ENCODE data around the gene TDRKH.
"Not testable (repeated sequence)": the region's sequence is repeated elsewhere in the genome, so short reads cannot be mapped to it uniquely, and the experiment has no call there.

Gene TDRKH

DNA sequence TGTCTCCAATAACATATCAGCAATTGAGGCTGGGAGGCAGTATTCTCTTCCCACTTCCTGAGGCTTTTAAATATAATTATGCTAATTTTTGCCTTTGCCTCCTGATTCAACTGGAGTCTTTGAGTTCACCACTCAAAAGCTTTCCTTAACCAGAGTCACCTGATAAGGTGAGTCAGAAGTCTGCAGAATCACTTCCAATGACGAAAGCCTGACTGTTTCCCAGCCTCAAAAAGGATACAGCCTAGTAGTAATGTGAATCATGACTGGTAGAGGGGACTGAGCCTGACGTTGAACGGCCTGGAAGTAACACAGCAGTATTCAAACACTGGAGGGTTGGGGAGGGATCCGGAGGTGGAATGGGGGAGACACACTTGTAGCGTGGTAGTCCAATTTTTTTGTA, 16.6 kb downstream of the TDRKH start:
- Histone ChIP-seq H2AFZ (ENCODE audit: low read length) (no peak overlapping the region), H3K9ac (ENCODE audit: low read depth, low read length, poor library complexity) (no peak overlapping the region), H3K14ac (ENCODE audit: low read length) (no peak overlapping the region), H3K18ac (ENCODE audit: low read length) (no peak overlapping the region), H2BK15ac (ENCODE audit: low read length) (no peak overlapping the region), H3K4me3 (ENCODE audit: low read length in 2 of 2) (no peak overlapping the region), H3K4me1 (ENCODE audit: control insufficient read depth in 2 of 2, insufficient read depth in 1 of 2, low read depth in 1 of 2, low read length in 2 of 2) (no peaks in the 10 kb centered on the region), H3K9me3 (replicated peaks in 1 of 2; ENCODE audit: control insufficient read depth in 2 of 2, insufficient read depth in 1 of 2, low read depth in 1 of 2, low read length in 2 of 2) (no peaks in the 10 kb centered on the region), H3K4ac (ENCODE audit: low read length) (no peak overlapping the region), H3K79me1 (ENCODE audit: low read depth, low read length) (no peaks in the 10 kb centered on the region), H2BK120ac (ENCODE audit: low read depth, low read length) (no peak overlapping the region), H3K36me3 (replicated peaks in 1 of 2; ENCODE audit: control insufficient read depth in 2 of 2, insufficient read depth in 2 of 2, low read length in 2 of 2) (peaks cover 15 to 54% of the 10 kb centered on the region in 2 donors), H3K4me2 (ENCODE audit: insufficient read depth, low read length, poor library complexity, severe bottlenecking) (no peak overlapping the region), H3K27ac (replicated peaks; ENCODE audit: low read length) (no peak overlapping the region), H2BK12ac (ENCODE audit: low read length) (no peak overlapping the region), H3K23ac (ENCODE audit: low read depth, low read length, poor library complexity) (no peak overlapping the region), H3K27me3 (ENCODE audit: control insufficient read depth in 3 of 3, insufficient read depth in 3 of 3, low read depth in 1 of 3, low read length in 3 of 3) (no peaks in the 10 kb centered on the region), H4K8ac (ENCODE audit: low read depth, low read length) (no peak overlapping the region), H2BK5ac (ENCODE audit: low read length) (no peak overlapping the region), H2AK5ac (ENCODE audit: low read depth, low read length) (no peak overlapping the region), H4K91ac (ENCODE audit: low read depth, low read length, poor library complexity) (no peak overlapping the region)
- WGBS, 2 donors (ENCODE audit: extremely low coverage in 2 of 2, insufficient read length in 2 of 2, insufficient replicate concordance in 1 of 2), result no CpG with 5 or more reads among the region's 5 CpGs
- no peak for DNase-seq (ENCODE audit: low spot score)

DNA sequence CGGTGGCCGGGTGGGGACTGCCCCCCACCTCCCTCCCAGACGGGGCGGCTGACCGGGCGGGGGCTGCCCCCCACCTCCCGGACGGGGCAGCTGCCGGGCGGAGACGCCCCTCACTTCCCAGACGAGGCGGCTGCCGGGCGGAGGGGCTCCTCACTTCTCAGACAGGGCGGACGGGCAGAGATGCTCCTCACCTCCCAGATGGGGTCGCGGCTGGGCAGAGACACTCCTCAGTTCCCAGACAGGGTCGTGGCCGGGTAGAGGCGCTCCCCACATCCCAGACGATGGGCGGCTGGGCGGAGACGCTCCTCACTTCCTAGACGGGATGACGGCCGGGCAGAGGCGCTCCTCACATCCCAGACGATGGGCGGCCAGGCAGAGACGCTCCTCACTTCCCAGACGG, 21.0 kb downstream of the TDRKH start:
- H3K18ac ChIP-seq (ENCODE audit: low read length); H2BK120ac ChIP-seq (ENCODE audit: low read depth, low read length); H2BK15ac ChIP-seq (ENCODE audit: low read length); H3K79me1 ChIP-seq (ENCODE audit: low read depth, low read length); H3K23ac ChIP-seq (ENCODE audit: low read depth, low read length, poor library complexity); H3K4me2 ChIP-seq (ENCODE audit: insufficient read depth, low read length, poor library complexity, severe bottlenecking); H3K4me1 ChIP-seq (ENCODE audit: control insufficient read depth in 2 of 2, insufficient read depth in 1 of 2, low read depth in 1 of 2, low read length in 2 of 2); H3K4me3 ChIP-seq (ENCODE audit: low read length in 2 of 2); H3K27me3 ChIP-seq (ENCODE audit: control insufficient read depth in 3 of 3, insufficient read depth in 3 of 3, low read depth in 1 of 3, low read length in 3 of 3); H3K9me3 ChIP-seq (replicated peaks in 1 of 2; ENCODE audit: control insufficient read depth in 2 of 2, insufficient read depth in 1 of 2, low read depth in 1 of 2, low read length in 2 of 2); H2AK5ac ChIP-seq (ENCODE audit: low read depth, low read length); H3K9ac ChIP-seq (ENCODE audit: low read depth, low read length, poor library complexity); DNase-seq (ENCODE audit: low spot score); H2BK5ac ChIP-seq (ENCODE audit: low read length); H4K8ac ChIP-seq (ENCODE audit: low read depth, low read length); H2BK12ac ChIP-seq (ENCODE audit: low read length); H4K91ac ChIP-seq (ENCODE audit: low read depth, low read length, poor library complexity); H2AFZ ChIP-seq (ENCODE audit: low read length); H3K4ac ChIP-seq (ENCODE audit: low read length); H3K14ac ChIP-seq (ENCODE audit: low read length); H3K27ac ChIP-seq (replicated peaks; ENCODE audit: low read length): not testable (repeated sequence)
- H3K36me3 ChIP-seq (replicated peaks in 1 of 2; ENCODE audit: control insufficient read depth in 2 of 2, insufficient read depth in 2 of 2, low read length in 2 of 2), result peaks cover 3 to 12% of the 10 kb centered on the region in 2 donors
- no CpG with 5 or more reads among the region's 34 CpGs for WGBS, 2 donors (ENCODE audit: extremely low coverage in 2 of 2, insufficient read length in 2 of 2, insufficient replicate concordance in 1 of 2)

DNA sequence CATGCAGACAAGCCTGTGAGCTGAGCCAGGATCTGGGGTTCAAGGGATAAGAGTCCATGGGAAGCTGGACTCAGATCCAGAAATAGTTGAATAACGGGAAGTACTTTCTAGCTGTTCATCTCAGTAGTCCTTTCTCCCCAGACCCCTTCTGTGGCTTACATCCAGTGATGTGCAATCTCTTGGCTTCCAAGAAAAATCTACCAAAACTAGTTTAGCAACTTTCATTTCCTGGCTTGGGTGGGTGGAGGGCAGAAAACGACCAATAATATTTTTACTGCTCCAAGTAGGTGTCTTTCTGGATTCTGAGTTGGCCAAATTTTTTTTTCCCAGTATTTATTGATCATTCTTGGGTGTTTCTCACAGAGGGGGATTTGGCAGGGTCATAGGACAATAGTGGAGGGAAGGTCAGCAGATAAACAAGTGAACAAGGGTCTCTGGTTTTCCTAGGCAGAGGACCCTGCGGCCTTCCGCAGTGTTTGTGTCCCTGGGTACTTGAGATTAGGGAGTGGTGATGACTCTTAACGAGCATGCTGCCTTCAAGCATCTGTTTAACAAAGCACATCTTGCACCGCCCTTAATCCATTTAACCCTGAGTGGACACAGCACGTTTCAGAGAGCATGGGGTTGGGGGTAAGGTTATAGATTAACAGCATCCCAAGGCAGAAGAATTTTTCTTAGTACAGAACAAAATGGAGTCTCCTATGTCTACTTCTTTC, 21.8 kb downstream of the TDRKH start:
- H3K4me3 ChIP-seq (ENCODE audit: low read length in 2 of 2); H3K36me3 ChIP-seq (replicated peaks in 1 of 2; ENCODE audit: control insufficient read depth in 2 of 2, insufficient read depth in 2 of 2, low read length in 2 of 2); H3K23ac ChIP-seq (ENCODE audit: low read depth, low read length, poor library complexity); H3K4me2 ChIP-seq (ENCODE audit: insufficient read depth, low read length, poor library complexity, severe bottlenecking); H2AFZ ChIP-seq (ENCODE audit: low read length); DNase-seq (ENCODE audit: low spot score); H3K4me1 ChIP-seq (ENCODE audit: control insufficient read depth in 2 of 2, insufficient read depth in 1 of 2, low read depth in 1 of 2, low read length in 2 of 2); H3K9ac ChIP-seq (ENCODE audit: low read depth, low read length, poor library complexity); H3K27me3 ChIP-seq (ENCODE audit: control insufficient read depth in 3 of 3, insufficient read depth in 3 of 3, low read depth in 1 of 3, low read length in 3 of 3); H2BK15ac ChIP-seq (ENCODE audit: low read length); H4K8ac ChIP-seq (ENCODE audit: low read depth, low read length); H2AK5ac ChIP-seq (ENCODE audit: low read depth, low read length); H3K4ac ChIP-seq (ENCODE audit: low read length); H3K27ac ChIP-seq (replicated peaks; ENCODE audit: low read length); H4K91ac ChIP-seq (ENCODE audit: low read depth, low read length, poor library complexity); H2BK5ac ChIP-seq (ENCODE audit: low read length); H3K9me3 ChIP-seq (replicated peaks in 1 of 2; ENCODE audit: control insufficient read depth in 2 of 2, insufficient read depth in 1 of 2, low read depth in 1 of 2, low read length in 2 of 2); H2BK12ac ChIP-seq (ENCODE audit: low read length); H3K79me1 ChIP-seq (ENCODE audit: low read depth, low read length); H3K14ac ChIP-seq (ENCODE audit: low read length); H2BK120ac ChIP-seq (ENCODE audit: low read depth, low read length); H3K18ac ChIP-seq (ENCODE audit: low read length): not testable (repeated sequence)
- no CpG with 5 or more reads among the region's 7 CpGs for WGBS, 2 donors (ENCODE audit: extremely low coverage in 2 of 2, insufficient read length in 2 of 2, insufficient replicate concordance in 1 of 2)

DNA sequence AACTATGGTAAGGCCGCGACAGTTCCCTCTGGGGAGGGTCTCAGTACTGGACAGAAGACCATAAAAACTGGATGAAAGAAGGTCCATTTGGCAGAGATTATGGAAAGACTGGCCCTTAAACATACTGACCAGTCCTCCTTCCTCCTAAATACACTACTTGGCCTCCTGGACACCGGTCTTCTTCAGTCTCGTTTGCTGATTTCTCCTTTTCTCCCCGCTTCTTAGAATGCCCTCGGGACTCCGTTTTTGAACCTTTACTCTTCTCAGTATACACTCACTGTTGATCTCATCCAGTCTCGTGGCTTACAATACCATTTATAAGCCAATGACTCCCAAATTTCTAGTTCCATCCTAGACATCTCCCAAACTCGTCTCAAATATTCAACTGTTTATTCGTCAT, 26.3 kb downstream of the TDRKH start:
- no peak overlapping the region for H3K18ac ChIP-seq (ENCODE audit: low read length)
- peak overlapping the region in 1 of 2 donors; percentile 78 for H3K4me3 ChIP-seq (ENCODE audit: low read length in 2 of 2)
- no peak overlapping the region for H3K14ac ChIP-seq (ENCODE audit: low read length)
- H3K4ac ChIP-seq (ENCODE audit: low read length), result no peak overlapping the region
- H3K4me1 ChIP-seq (ENCODE audit: control insufficient read depth in 2 of 2, insufficient read depth in 1 of 2, low read depth in 1 of 2, low read length in 2 of 2), result peaks cover 3 to 4% of the 10 kb centered on the region in 2 donors
- H3K9me3 ChIP-seq (replicated peaks in 1 of 2; ENCODE audit: control insufficient read depth in 2 of 2, insufficient read depth in 1 of 2, low read depth in 1 of 2, low read length in 2 of 2), result no peaks in the 10 kb centered on the region
- H3K27ac ChIP-seq (replicated peaks; ENCODE audit: low read length), result no peak overlapping the region
- H2BK15ac ChIP-seq (ENCODE audit: low read length), result no peak overlapping the region
- no peak overlapping the region for H3K9ac ChIP-seq (ENCODE audit: low read depth, low read length, poor library complexity)
- no peak overlapping the region for H2BK120ac ChIP-seq (ENCODE audit: low read depth, low read length)
- H4K91ac ChIP-seq (ENCODE audit: low read depth, low read length, poor library complexity), result no peak overlapping the region
- H3K23ac ChIP-seq (ENCODE audit: low read depth, low read length, poor library complexity), result no peak overlapping the region
- no peaks in the 10 kb centered on the region for H3K27me3 ChIP-seq (ENCODE audit: control insufficient read depth in 3 of 3, insufficient read depth in 3 of 3, low read depth in 1 of 3, low read length in 3 of 3)
- 100% methylated on average over 2 of the region's 10 CpGs; no CpG with 5 or more reads in 1 of the 2 donors for WGBS, 2 donors (ENCODE audit: extremely low coverage in 2 of 2, insufficient read length in 2 of 2, insufficient replicate concordance in 1 of 2)
- H3K36me3 ChIP-seq (replicated peaks in 1 of 2; ENCODE audit: control insufficient read depth in 2 of 2, insufficient read depth in 2 of 2, low read length in 2 of 2), result peaks cover 14 to 34% of the 10 kb centered on the region in 2 donors
- no peak for DNase-seq (ENCODE audit: low spot score)
- no peaks in the 10 kb centered on the region for H3K79me1 ChIP-seq (ENCODE audit: low read depth, low read length)
- H2AFZ ChIP-seq (ENCODE audit: low read length), result peak overlapping the region; percentile 85
- H3K4me2 ChIP-seq (ENCODE audit: insufficient read depth, low read length, poor library complexity, severe bottlenecking), result peak overlapping the region; percentile 77
- no peak overlapping the region for H2BK12ac ChIP-seq (ENCODE audit: low read length)
- H2BK5ac ChIP-seq (ENCODE audit: low read length), result no peak overlapping the region
- no peak overlapping the region for H4K8ac ChIP-seq (ENCODE audit: low read depth, low read length)
- no peak overlapping the region for H2AK5ac ChIP-seq (ENCODE audit: low read depth, low read length)
